HCT116 (cell line): ENCODE results near the gene ZSWIM6.

ENCODE experiments used
- EZH2phosphoT487 ChIP-seq: fragments of 200-600 bp; IDR thresholded peaks from 2 replicates; pipeline ENCODE4 v1.6.1; 2018; ENCODE audit warnings: antibody characterized with exemption, borderline replicate concordance
- POLR2A ChIP-seq: IDR thresholded peaks from 2 replicates; pipeline ENCODE4 v1.7.0; 2011; ENCODE audit warnings: borderline replicate concordance; ENCODE audit not compliant: insufficient read depth, insufficient read length; ENCODE audit errors: extremely low read depth
- TF ChIP-seq, protein P1 (sequence below), 3 experiments: fragments of 200-600 bp in 1 of 3; sonication (generic) in 1 of 3; IDR thresholded peaks in 2 of 3; conservative IDR thresholded peaks in 1 of 3; 2 replicates each; pipeline ENCODE4 v1.5.1; 2012 to 2017; ENCODE audit warnings: low read depth in 2 of 3, low read length in 2 of 3, antibody characterized with exemption in 1 of 3, borderline replicate concordance in 1 of 3, control low read depth in 1 of 3, mild to moderate bottlenecking in 1 of 3, mixed read lengths in 1 of 3, mixed run types in 1 of 3, moderate library complexity in 1 of 3; ENCODE audit not compliant: insufficient read depth in 1 of 3
- TF ChIP-seq, protein P2 (sequence below): IDR thresholded peaks from 2 replicates; pipeline ENCODE4 v1.6.1; 2012

DNA sequence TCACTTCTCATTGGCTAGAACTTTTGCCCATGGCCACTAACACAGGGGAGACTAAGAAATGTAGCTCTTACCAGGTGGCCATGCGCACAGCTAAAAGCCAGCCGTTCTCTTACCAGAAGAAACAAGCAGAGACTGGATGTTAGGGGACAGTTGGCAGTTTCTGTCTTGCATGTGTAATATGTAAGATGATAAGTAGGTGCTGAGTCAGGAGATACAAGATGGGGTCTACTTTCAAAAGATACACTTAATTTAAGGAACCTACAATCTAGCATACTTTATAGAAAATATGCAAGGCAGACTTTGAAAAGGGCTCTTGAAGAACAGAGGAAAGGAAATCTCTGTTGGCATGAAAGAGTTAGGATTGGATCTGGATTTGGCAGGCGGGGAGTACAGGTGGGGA, 244.5 kb downstream of the ZSWIM6 start:
- TF ChIP-seq POLR2A (no peak), EZH2phosphoT487 (no peak)
- TF ChIP-seq, protein P1, sequence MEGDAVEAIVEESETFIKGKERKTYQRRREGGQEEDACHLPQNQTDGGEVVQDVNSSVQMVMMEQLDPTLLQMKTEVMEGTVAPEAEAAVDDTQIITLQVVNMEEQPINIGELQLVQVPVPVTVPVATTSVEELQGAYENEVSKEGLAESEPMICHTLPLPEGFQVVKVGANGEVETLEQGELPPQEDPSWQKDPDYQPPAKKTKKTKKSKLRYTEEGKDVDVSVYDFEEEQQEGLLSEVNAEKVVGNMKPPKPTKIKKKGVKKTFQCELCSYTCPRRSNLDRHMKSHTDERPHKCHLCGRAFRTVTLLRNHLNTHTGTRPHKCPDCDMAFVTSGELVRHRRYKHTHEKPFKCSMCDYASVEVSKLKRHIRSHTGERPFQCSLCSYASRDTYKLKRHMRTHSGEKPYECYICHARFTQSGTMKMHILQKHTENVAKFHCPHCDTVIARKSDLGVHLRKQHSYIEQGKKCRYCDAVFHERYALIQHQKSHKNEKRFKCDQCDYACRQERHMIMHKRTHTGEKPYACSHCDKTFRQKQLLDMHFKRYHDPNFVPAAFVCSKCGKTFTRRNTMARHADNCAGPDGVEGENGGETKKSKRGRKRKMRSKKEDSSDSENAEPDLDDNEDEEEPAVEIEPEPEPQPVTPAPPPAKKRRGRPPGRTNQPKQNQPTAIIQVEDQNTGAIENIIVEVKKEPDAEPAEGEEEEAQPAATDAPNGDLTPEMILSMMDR (IDR thresholded peaks at IDR 0.05 in 2 of 3, conservative IDR thresholded peaks at IDR 0.05 in 1 of 3; ENCODE audit: borderline replicate concordance in 1 of 3, insufficient read depth in 1 of 3, low read depth in 2 of 3, low read length in 2 of 3) = no peak
- TF ChIP-seq, protein P2, sequence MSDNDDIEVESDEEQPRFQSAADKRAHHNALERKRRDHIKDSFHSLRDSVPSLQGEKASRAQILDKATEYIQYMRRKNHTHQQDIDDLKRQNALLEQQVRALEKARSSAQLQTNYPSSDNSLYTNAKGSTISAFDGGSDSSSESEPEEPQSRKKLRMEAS = no peak
